Glutamatergic neuron (in vitro differentiated cells): ENCODE data around the gene MAP3K20. TPM values are rescaled to one million over a fixed set of nuclear protein-coding genes. Genes with fewer than 3 reads are reported as not detected.

Experiments used
- DNase-seq: peaks from one replicate; pipeline ENCODE4 v3.0.0; 2022
- H3K27ac Mint-ChIP-seq: one replicate; pipeline ENCODE4 v1.8.0; 2020; ENCODE audit warnings: mild to moderate bottlenecking, mixed read lengths, inconsistent platforms; ENCODE audit not compliant: unreplicated experiment
- H3K27me3 Mint-ChIP-seq: one replicate; pipeline ENCODE4 v1.8.0; 2020; ENCODE audit warnings: mild to moderate bottlenecking, moderate library complexity, mixed read lengths, inconsistent platforms; ENCODE audit not compliant: unreplicated experiment
- H3K36me3 Mint-ChIP-seq: one replicate; pipeline ENCODE4 v1.8.0; 2020; ENCODE audit warnings: mild to moderate bottlenecking, mixed read lengths, inconsistent platforms; ENCODE audit not compliant: unreplicated experiment
- H3K4me1 Mint-ChIP-seq: one replicate; pipeline ENCODE4 v1.8.0; 2020; ENCODE audit warnings: mild to moderate bottlenecking, low read depth, mixed read lengths, inconsistent platforms; ENCODE audit not compliant: unreplicated experiment
- H3K4me3 Mint-ChIP-seq: one replicate; pipeline ENCODE4 v1.8.0; 2020; ENCODE audit warnings: mild to moderate bottlenecking, mixed read lengths, inconsistent platforms; ENCODE audit not compliant: unreplicated experiment
- H3K9me3 Mint-ChIP-seq: one replicate; pipeline ENCODE4 v1.8.0; 2020; ENCODE audit warnings: mild to moderate bottlenecking, moderate library complexity, mixed read lengths, inconsistent platforms; ENCODE audit not compliant: unreplicated experiment
- CTCF ChIP-seq: fragments of 200-600 bp; sonication (generic); IDR thresholded peaks from one replicate; pipeline ENCODE4 v1.5.0; 2021; ENCODE audit not compliant: partially characterized antibody, unreplicated experiment
- total RNA-seq: library from RNA; stranded (reverse); fragmentation: NEBNext Ultra II Directional; extraction: Animal tissue kit (Norgen Biotek cat#: 25700); gene quantifications from one replicate; pipeline ENCODE4 v1.2.1, GENCODE V29; 2021; ENCODE audit not compliant: unreplicated experiment

The MAP3K20 gene
- total RNA-seq, 1 donor from 2014 or later: 0.76 TPM

DNA sequence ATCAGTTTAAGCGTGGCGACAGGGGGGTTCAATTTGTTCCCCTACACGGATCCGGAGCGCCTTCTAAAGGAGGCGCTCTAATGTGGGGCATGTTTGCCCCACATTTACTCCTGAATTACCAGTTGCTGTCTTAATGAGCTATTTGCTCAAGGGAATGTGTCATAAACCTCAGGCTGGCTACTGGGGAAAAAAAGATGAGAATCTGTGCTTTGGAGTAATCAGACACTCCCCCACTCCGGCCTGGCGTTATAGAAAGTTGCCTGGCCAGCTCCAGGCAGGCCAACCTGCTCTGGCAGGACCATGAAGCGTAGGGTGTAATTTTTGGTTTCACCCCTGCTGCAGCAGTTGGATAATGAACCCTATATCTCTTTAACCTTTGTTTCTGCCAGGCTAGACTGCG lies 31.0 kb upstream of the MAP3K20 start:
- H3K9me3 Mint-ChIP-seq: no peaks in the 10 kb centered on the region
- H3K4me1 Mint-ChIP-seq: no peaks in the 10 kb centered on the region
- H3K27me3 Mint-ChIP-seq: no peaks in the 10 kb centered on the region
- no peak overlapping the region for H3K27ac Mint-ChIP-seq
- no peak for TF ChIP-seq CTCF
- no peaks in the 10 kb centered on the region for H3K36me3 Mint-ChIP-seq
- no peak overlapping the region for H3K4me3 Mint-ChIP-seq
- DNase-seq: no peak

DNA sequence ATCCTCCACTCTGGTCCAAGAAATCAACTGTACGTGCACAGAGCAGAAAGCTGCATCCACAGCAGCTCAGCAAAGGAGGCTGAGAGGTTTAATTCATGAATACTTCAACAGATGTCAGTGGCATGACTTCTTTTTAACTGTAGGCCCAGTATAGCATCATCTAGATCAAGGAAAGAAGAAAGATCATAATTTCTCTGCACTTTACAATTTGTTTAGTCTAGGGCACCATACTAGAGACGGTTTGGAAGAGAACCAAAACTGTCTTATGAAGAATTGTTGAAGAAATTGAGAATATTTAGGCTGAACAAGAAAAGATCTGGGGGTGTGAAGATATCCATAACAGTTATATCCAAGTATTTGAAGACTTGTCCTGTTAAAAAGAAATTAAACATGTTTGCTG lies 30.5 kb upstream of the MAP3K20 start:
- Mint-ChIP-seq H3K27me3 (no peaks in the 10 kb centered on the region), H3K9me3 (no peaks in the 10 kb centered on the region), H3K4me1 (no peaks in the 10 kb centered on the region), H3K36me3 (no peaks in the 10 kb centered on the region), H3K27ac (no peak overlapping the region), H3K4me3 (no peak overlapping the region)
- no peak for TF ChIP-seq CTCF
- DNase-seq: no peak

- Mint-ChIP-seq H3K4me1 (no peaks in the 10 kb centered on the region), H3K27me3 (no peaks in the 10 kb centered on the region), H3K9me3 (no peaks in the 10 kb centered on the region), H3K27ac (no peak overlapping the region), H3K4me3 (no peak overlapping the region), H3K36me3 (no peaks in the 10 kb centered on the region)
- DNase-seq: no peak
- no peak for TF ChIP-seq CTCF
These were observed 27.1 kb upstream of the MAP3K20 start for GRCh38 chr2:173048522-173048896.

- no peak for TF ChIP-seq CTCF
- Mint-ChIP-seq H3K27ac (no peak overlapping the region), H3K36me3 (no peaks in the 10 kb centered on the region)
These were observed 26.6 kb upstream of the MAP3K20 start for GRCh38 chr2:173048897-173049661.

GRCh38 chr2:173049831-173050230 lies 25.8 kb upstream of the MAP3K20 start:
- H3K4me1 Mint-ChIP-seq: no peaks in the 10 kb centered on the region
- H3K36me3 Mint-ChIP-seq: no peaks in the 10 kb centered on the region
- H3K9me3 Mint-ChIP-seq: no peaks in the 10 kb centered on the region
- no peak overlapping the region for H3K27ac Mint-ChIP-seq
- no peaks in the 10 kb centered on the region for H3K27me3 Mint-ChIP-seq
- H3K4me3 Mint-ChIP-seq: no peak overlapping the region
- no peak for DNase-seq
- TF ChIP-seq CTCF: no peak

More at GRCh38 chr2:173048897-173049661, 26.6 kb upstream of the MAP3K20 start:
- Mint-ChIP-seq H3K4me1 (no peaks in the 10 kb centered on the region), H3K4me3 (no peak overlapping the region), H3K9me3 (no peaks in the 10 kb centered on the region), H3K27me3 (no peaks in the 10 kb centered on the region)
- DNase-seq: no peak
